Endothelial cell of umbilical vein (primary cell): ENCODE measurements around the gene CDT1. TPM values are rescaled to one million over a fixed set of nuclear protein-coding genes. Genes with fewer than 3 reads are reported as not detected.

ENCODE experiments used
- BruUV-seq: library from RNA; stranded (reverse); fragments of 400-500 nt; replicated peaks from 2 replicates; lab custom pipeline; 2021; lab: Mats Ljungman, UMichigan
- CTCF ChIA-PET: fragments of 300-600, 350-600 bp; sonication (Branson Sonifier 250); formaldehyde crosslinking; loops from one replicate; lab custom pipeline; 2021; ENCODE audit warnings: antibody characterized with exemption, inconsistent platforms; lab: Charles Lee
- POLR2A ChIA-PET: fragments of 300-600, 350-600 bp; sonication (Branson Sonifier 250); formaldehyde crosslinking; loops from one replicate; lab custom pipeline; 2021; ENCODE audit warnings: antibody characterized with exemption, inconsistent platforms; lab: Charles Lee
- DNase-seq: peaks from one replicate; pipeline ENCODE4 v3.0.0-alpha.2; 2011; ENCODE audit warnings: low read depth, low spot score
- FAIRE-seq: peaks from 2 replicates; lab custom pipeline; 2011; peaks lifted over from hg19 to GRCh38; lab: Jason Lieb, UNC
- H2AFZ ChIP-seq: 2 replicates; pipeline ENCODE4 v1.6.0; 2012; ENCODE audit warnings: low read depth, low read length, control low read depth, inconsistent platforms
- H3K27ac ChIP-seq: 2 replicates; pipeline ENCODE4 v1.5.1; 2011; ENCODE audit warnings: low read depth, mild to moderate bottlenecking, control low read depth, low read length, moderate library complexity; ENCODE audit not compliant: insufficient read depth
- H3K27me3 ChIP-seq, 2 experiments: 2 replicates each; pipeline versions ENCODE4 v1.6.0 to v1.6.1; 2011; ENCODE audit warnings: low read length in 2 of 2, mixed read lengths in 1 of 2; ENCODE audit not compliant: control insufficient read depth in 2 of 2, insufficient read depth in 2 of 2
- H3K36me3 ChIP-seq, 2 experiments: 2 replicates in 1 of 2; 3 replicates in 1 of 2; pipeline ENCODE4 v1.5.1; 2011; ENCODE audit warnings: low read length in 2 of 2, mild to moderate bottlenecking in 1 of 2, moderate library complexity in 1 of 2; ENCODE audit not compliant: control insufficient read depth in 2 of 2, insufficient read depth in 2 of 2; ENCODE audit errors: extremely low read depth in 1 of 2
- H3K4me1 ChIP-seq: 3 replicates; pipeline ENCODE4 v1.5.1; 2011; ENCODE audit warnings: mild to moderate bottlenecking, low read length; ENCODE audit not compliant: control insufficient read depth, insufficient read depth; ENCODE audit errors: extremely low read depth
- H3K4me2 ChIP-seq: 2 replicates; pipeline ENCODE4 v1.6.1; 2011; ENCODE audit warnings: low read length, control low read depth, mixed read lengths; ENCODE audit not compliant: insufficient read depth
- H3K4me3 ChIP-seq, 3 experiments: fragments of 200-600 bp in 1 of 3; sonication (generic), shearing (Covaris generic) in 1 of 3; replicated peaks in 1 of 3; 2 replicates each; pipeline ENCODE4 v1.5.1; 2011 to 2016; ENCODE audit warnings: control low read depth in 3 of 3, low read length in 3 of 3, mild to moderate bottlenecking in 2 of 3, inconsistent platforms in 1 of 3, low read depth in 1 of 3, moderate library complexity in 1 of 3; ENCODE audit not compliant: insufficient read depth in 1 of 3
- H3K79me2 ChIP-seq: 2 replicates; pipeline ENCODE4 v1.6.0; 2012; ENCODE audit warnings: low read length, inconsistent platforms; ENCODE audit not compliant: control insufficient read depth, insufficient read depth
- H3K9ac ChIP-seq: replicated peaks from 2 replicates; pipeline ENCODE3; 2011; ENCODE audit warnings: low read length, control low read depth; ENCODE audit not compliant: insufficient read depth; ENCODE audit errors: extremely low read depth
- H3K9me1 ChIP-seq: replicated peaks from 3 replicates; pipeline ENCODE4 v1.6.0; 2011; ENCODE audit warnings: mild to moderate bottlenecking, low read length; ENCODE audit not compliant: control insufficient read depth, insufficient read depth; ENCODE audit errors: extremely low read depth
- H3K9me3 ChIP-seq: replicated peaks from 2 replicates; pipeline ENCODE4 v1.5.1; 2012; ENCODE audit warnings: low read length, inconsistent platforms; ENCODE audit not compliant: control insufficient read depth, insufficient read depth
- H4K20me1 ChIP-seq: replicated peaks from 2 replicates; pipeline ENCODE3; 2011; ENCODE audit warnings: mild to moderate bottlenecking, low read length; ENCODE audit not compliant: control insufficient read depth, insufficient read depth; ENCODE audit errors: extremely low read depth
- EZH2 ChIP-seq: IDR thresholded peaks from 2 replicates; pipeline ENCODE4 v1.6.1; 2012; ENCODE audit warnings: borderline replicate concordance, low read depth, mild to moderate bottlenecking, moderate library complexity, low read length, inconsistent platforms; ENCODE audit not compliant: severe bottlenecking
- FOS ChIP-seq: IDR thresholded peaks from 2 replicates; pipeline ENCODE4 v1.6.1; 2011; ENCODE audit warnings: mild to moderate bottlenecking, low read length, moderate library complexity, borderline replicate concordance; ENCODE audit not compliant: insufficient read depth
- GATA2 ChIP-seq: IDR thresholded peaks from 2 replicates; pipeline ENCODE4 v1.7.0; 2011; ENCODE audit warnings: low read depth, mild to moderate bottlenecking, moderate library complexity, mixed read lengths, low read length; ENCODE audit not compliant: insufficient read length, insufficient read depth
- JUN ChIP-seq: IDR thresholded peaks from 2 replicates; pipeline ENCODE4 v1.6.1; 2011; ENCODE audit warnings: borderline replicate concordance, low read depth; ENCODE audit not compliant: insufficient read length, insufficient read depth
- MYC ChIP-seq: IDR thresholded peaks from one replicate; pipeline ENCODE4 v1.6.1; 2011; ENCODE audit warnings: mild to moderate bottlenecking, low read depth, low read length
- POLR2A ChIP-seq: IDR thresholded peaks from 2 replicates; pipeline ENCODE4 v1.6.1; 2012; ENCODE audit warnings: low read depth, mild to moderate bottlenecking, control low read depth, low read length
- POLR2AphosphoS5 ChIP-seq: IDR thresholded peaks from 2 replicates; pipeline ENCODE4 v1.6.1; 2012; ENCODE audit warnings: low read depth, mild to moderate bottlenecking, control low read depth, low read length, moderate library complexity; ENCODE audit not compliant: insufficient read depth
- dilution Hi-C: fragments of 300-500 bp; cut with MboI; formaldehyde crosslinking; loops from one replicate; pipeline ENCODE4 v1.15.0; 2019; ENCODE audit warnings: low sequenced_read_pairs; ENCODE audit not compliant: extremely low pct_ligation_motif_present
- intact Hi-C: fragments of 100-400 bp; cut with micrococcal nuclease; formaldehyde crosslinking; loops from one replicate; pipeline ENCODE4 v1.10.0; 2022
- polyA plus RNA-seq, 4 experiments: library from polyadenylated mRNA; depleted of rRNA in 3 of 4; stranded (reverse) in 3 of 4; unstranded in 1 of 4; fragments of >200 nt; gene quantifications; 2 replicates each; pipeline versions ENCODE4 v1.2.1 to v1.2.3, GENCODE V29; 2011 to 2012; ENCODE audit warnings: missing spikeins in 1 of 4
- total RNA-seq: library from RNA; stranded (reverse); gene quantifications from 2 replicates; pipeline ENCODE4 v1.2.3, GENCODE V29; 2021
- TF ChIP-seq, protein P1 (sequence below), 2 donors: IDR thresholded peaks; 1 replicate in 1 of 2; 2 replicates in 1 of 2; pipeline ENCODE4 v1.5.1; 2011; ENCODE audit warnings: low read length in 2 of 2, mild to moderate bottlenecking in 2 of 2, moderate library complexity in 2 of 2, control low read depth in 1 of 2, inconsistent platforms in 1 of 2, low read depth in 1 of 2; ENCODE audit not compliant: insufficient read depth in 1 of 2; ENCODE audit errors: extremely low read depth in 1 of 2
- TF ChIP-seq, protein P2 (sequence below): IDR thresholded peaks from 2 replicates; pipeline ENCODE4 v1.6.1; 2011; ENCODE audit not compliant: insufficient read depth, insufficient read length

CDT1 gene
- total and polyA plus RNA-seq, 2 donors (not counting 3 experiments of a cell fraction or from before 2014, with no cell fraction given) = 15.6 to 30.6 TPM

DNA sequence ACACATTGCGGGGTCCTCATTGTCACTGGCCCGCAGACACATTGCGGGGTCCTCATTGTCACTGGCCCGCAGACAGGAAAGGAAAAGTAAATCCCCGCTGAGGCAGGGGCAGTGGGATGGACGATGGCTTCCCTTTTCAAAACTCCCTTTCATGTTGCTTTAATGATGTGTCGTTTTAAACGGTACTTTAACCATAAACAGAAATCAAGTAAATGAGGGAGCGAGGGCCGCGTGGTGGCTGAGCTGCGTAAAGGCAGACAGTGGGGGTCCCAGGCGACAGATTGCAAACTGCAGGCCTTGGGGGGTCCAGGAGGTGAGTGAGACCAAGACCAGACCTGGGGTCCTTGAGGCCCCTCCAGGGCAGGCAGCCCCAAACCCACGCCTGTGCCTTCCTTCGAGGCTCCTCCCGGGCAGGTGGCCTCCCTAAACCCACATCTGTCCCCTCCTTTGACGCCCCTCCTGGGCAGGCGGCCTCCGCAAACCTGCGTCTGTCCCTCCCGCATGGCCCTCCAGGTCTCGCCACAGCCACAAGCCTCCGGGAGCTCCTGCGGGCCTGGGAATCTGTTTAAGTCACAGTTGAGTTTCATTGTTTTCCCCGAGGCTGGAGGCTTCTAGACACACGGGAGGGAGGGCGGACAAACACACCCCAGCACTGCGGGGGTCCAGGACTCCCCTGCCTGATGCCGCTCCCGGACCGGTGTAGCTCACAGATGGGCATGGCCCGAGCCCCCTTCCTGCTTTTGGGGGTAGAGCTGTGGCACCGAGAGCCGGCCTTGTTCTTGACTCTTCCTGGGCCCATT lies 25.9 kb upstream of the CDT1 start:
- intact Hi-C loops = no loop called here

More for the DNA sequence above, 25.9 kb upstream of the CDT1 start:
- Histone ChIP-seq H3K9ac (no peak overlapping the region), H3K79me2 (peaks cover 98% of the 10 kb centered on the region), H3K4me3 (no peak overlapping the region), H3K27me3 (no peaks in the 10 kb centered on the region), H3K4me2 (no peak overlapping the region), H3K36me3 (peaks cover 0 to 3% of the 10 kb centered on the region in 2 experiments), H3K9me1 (no peaks in the 10 kb centered on the region), H3K4me1 (peaks cover 27% of the 10 kb centered on the region), H4K20me1 (no peaks in the 10 kb centered on the region), H2AFZ (no peak overlapping the region), H3K9me3 (no peaks in the 10 kb centered on the region), H3K27ac (no peak overlapping the region)
- ChIA-PET CTCF (interaction anchor here (8.2 kb wide), 1 partner anchor 40 kb away, joined by 165 read pairs; no protein-coding TSS in a partner anchor), POLR2A (no interaction called here)
- no peak for FAIRE-seq
- TF ChIP-seq, protein P1, sequence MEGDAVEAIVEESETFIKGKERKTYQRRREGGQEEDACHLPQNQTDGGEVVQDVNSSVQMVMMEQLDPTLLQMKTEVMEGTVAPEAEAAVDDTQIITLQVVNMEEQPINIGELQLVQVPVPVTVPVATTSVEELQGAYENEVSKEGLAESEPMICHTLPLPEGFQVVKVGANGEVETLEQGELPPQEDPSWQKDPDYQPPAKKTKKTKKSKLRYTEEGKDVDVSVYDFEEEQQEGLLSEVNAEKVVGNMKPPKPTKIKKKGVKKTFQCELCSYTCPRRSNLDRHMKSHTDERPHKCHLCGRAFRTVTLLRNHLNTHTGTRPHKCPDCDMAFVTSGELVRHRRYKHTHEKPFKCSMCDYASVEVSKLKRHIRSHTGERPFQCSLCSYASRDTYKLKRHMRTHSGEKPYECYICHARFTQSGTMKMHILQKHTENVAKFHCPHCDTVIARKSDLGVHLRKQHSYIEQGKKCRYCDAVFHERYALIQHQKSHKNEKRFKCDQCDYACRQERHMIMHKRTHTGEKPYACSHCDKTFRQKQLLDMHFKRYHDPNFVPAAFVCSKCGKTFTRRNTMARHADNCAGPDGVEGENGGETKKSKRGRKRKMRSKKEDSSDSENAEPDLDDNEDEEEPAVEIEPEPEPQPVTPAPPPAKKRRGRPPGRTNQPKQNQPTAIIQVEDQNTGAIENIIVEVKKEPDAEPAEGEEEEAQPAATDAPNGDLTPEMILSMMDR (IDR thresholded peaks at IDR 0.05; ENCODE audit: extremely low read depth in 1 of 2, insufficient read depth in 1 of 2, low read depth in 1 of 2, low read length in 2 of 2) = no peak
- TF ChIP-seq, protein P2, sequence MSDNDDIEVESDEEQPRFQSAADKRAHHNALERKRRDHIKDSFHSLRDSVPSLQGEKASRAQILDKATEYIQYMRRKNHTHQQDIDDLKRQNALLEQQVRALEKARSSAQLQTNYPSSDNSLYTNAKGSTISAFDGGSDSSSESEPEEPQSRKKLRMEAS = no peak
- TF ChIP-seq EZH2 = no peak
- TF ChIP-seq GATA2 = no peak
- no peak for TF ChIP-seq FOS
- TF ChIP-seq POLR2A = no peak
- no peak for TF ChIP-seq JUN
- no peak for TF ChIP-seq POLR2AphosphoS5
- TF ChIP-seq MYC = no peak
- BruUV-seq = no TSS peak
- dilution Hi-C loops = no loop called here
- DNase-seq = no peak
